GM13976 (cell line): ENCODE measurements around the gene NUDT17.

Experiments used
- DNase-seq: peaks from one replicate; pipeline ENCODE4 v3.0.0; 2012; ENCODE audit warnings: low spot score
- CTCF ChIP-seq: IDR thresholded peaks from 2 replicates; pipeline ENCODE4 v1.5.1; 2012; ENCODE audit warnings: borderline replicate concordance, mild to moderate bottlenecking; ENCODE audit not compliant: insufficient read depth; ENCODE audit errors: extremely low read depth, missing control alignments, control extremely low read depth
- in situ Hi-C: fragments of 300-500 bp; cut with MboI; formaldehyde crosslinking; loops from one replicate; pipeline ENCODE4 v1.12.0; 2022; ENCODE audit warnings: low sequenced_read_pairs, mixed read lengths, inconsistent platforms; ENCODE audit not compliant: unreplicated experiment

Gene NUDT17

DNA sequence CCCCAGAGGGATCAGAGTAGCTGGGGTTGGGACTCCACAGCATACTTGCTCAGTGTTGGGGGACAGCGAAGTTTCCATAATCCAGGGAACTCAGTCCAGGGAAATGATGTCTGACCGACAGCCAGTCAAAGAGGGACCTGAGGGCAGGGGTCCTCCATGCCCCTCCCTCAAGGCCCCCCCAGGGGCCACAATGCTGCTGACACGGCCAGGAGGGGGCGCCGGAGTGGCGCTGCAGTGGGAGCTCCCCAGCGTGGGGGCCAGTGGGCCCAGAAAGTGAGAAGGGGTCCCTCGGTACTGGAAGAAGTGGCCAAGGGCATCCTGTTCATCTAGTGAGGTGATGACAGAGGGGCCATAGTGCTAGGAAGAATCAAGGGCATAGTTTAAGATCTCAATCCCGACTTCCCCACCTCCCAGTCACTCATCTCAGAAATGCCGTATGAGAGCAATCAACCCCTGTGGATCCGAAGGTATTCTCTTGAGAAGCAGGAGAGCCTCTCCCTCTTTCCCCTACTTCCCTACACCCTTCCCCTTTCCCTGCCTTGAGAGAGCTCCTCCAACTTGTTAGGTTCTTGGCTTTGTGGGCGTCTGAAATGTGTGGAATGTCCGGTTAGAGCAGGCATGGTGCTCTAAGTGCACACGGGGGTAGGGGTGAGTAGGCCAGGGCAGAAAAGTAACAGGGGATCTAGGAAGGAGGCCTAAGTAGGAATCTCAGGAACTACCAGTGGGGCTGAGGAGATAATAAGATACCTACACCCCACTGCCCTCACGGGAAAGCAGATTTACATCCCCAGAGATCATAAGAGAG lies 4.1 kb downstream of the NUDT17 start:
- in situ Hi-C loops = no loop called here

GRCh38 chr1:145855426-145855948 lies 10.1 kb downstream of the NUDT17 start:
- DNase-seq = no peak
- no peak for TF ChIP-seq CTCF
- in situ Hi-C loops = no loop called here

More for the DNA sequence above, 4.1 kb downstream of the NUDT17 start:
- TF ChIP-seq CTCF = peak; percentile 1
- DNase-seq = no peak

GRCh38 chr1:145857170-145857569 lies 11.7 kb downstream of the NUDT17 start:
- TF ChIP-seq CTCF = no peak
- DNase-seq = no peak
- in situ Hi-C loops = no loop called here

GRCh38 chr1:145858238-145858900 lies 12.9 kb downstream of the NUDT17 start:
- peak; percentile 63 for DNase-seq
- no peak for TF ChIP-seq CTCF
- in situ Hi-C loops = no loop called here

DNA sequence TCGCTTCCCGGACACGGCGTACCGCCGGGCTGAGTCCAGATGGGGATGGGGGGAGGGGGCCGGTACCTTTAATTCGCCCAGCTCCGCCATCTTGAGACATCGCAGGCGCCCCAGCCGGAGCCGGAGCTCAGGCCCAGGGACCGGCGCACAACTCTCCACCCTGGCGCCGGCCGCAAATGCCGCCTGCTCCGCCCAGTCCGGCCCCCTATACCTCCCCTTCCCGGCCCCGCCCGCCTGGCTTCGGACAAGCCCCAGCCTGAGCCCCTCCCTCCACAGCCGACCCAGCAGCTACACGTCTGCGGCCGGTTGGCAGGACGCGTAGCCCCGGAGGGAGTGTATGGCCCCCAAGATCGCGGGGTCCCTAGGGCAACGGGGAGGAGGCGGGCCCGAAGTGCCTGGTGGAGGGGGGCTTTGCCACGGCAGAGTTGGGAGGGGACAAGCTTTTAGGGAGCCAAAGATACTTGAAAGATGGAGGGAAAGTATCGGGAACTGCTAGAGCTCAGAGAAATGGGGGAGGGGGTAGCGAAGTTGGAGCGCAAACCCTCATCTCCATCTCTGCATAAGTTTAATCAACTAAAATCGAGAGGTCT lies 13.6 kb downstream of the NUDT17 start, which contains the start of gene PIAS3:
Gene PIAS3 (minus strand): TSS at position 181 of the 590 bp plus-strand sequence. CDS start 91 bp downstream, at position 90.
- DNase-seq = peak; percentile 99
- in situ Hi-C loops = no loop called here
- no peak for TF ChIP-seq CTCF

DNA sequence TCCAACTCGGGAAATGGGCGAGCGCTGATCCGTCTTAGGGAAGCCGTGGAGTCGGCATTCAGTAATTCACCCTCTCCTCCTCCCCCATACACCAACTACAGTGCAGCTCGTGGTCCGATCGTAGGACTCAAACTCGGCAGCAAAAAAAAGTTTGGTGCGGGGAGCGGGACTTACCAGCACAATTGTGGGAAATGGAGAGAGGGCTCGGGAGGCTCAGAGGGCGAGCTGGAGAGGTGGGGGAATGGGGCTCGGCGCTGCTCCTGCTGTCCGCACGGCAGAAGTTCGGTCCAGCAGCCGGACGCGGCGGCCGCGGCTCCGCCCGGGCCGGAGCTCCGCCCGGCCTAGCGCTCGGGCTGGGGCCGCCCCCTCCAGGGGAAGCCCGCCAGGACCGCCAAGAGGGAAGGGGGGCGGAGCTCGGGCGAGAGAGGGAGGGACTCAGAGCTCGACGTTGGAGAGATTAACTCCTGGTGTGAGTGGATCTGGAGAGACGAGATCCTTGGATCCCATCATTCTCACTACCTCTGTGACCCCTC lies 14.1 kb downstream of the NUDT17 start:
- peak; percentile 93 for DNase-seq
- in situ Hi-C loops = no loop called here
- TF ChIP-seq CTCF = no peak
